ENCODE data around the gene MFSD8.

GRCh38 chr4:127975121-127975770, 10.3 kb upstream of the MFSD8 start:
- TF ChIP-seq, protein P1, sequence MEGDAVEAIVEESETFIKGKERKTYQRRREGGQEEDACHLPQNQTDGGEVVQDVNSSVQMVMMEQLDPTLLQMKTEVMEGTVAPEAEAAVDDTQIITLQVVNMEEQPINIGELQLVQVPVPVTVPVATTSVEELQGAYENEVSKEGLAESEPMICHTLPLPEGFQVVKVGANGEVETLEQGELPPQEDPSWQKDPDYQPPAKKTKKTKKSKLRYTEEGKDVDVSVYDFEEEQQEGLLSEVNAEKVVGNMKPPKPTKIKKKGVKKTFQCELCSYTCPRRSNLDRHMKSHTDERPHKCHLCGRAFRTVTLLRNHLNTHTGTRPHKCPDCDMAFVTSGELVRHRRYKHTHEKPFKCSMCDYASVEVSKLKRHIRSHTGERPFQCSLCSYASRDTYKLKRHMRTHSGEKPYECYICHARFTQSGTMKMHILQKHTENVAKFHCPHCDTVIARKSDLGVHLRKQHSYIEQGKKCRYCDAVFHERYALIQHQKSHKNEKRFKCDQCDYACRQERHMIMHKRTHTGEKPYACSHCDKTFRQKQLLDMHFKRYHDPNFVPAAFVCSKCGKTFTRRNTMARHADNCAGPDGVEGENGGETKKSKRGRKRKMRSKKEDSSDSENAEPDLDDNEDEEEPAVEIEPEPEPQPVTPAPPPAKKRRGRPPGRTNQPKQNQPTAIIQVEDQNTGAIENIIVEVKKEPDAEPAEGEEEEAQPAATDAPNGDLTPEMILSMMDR (IDR thresholded peaks at IDR 0.05; ENCODE audit: low read depth, low read length, poor library complexity, severe bottlenecking): no peak
- TF ChIP-seq EZH2phosphoT487 (IDR thresholded peaks at IDR 0.05; ENCODE audit: borderline replicate concordance, low read length): no peak

All from DOHH2 (cell line).